ENCODE results near the gene RGS16.

DNA sequence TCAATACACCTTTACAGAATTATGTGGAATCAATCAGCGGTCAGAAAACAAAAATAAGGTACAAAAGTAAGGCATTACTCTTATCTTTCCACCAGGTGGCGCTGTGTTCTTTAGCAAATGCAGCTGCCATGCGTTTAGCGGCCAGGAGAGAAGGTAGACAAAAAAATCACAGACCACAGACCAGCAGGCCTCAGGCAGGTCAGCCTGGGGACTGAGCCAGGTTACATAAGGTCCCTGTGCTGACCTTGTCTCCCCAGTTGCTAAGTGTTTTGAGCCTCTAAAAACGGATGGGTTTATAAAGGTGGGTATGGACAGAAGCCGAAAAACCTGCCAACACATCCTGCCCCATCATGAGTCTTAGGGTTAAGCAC lies 2.8 kb downstream of the RGS16 start:
- TF ChIP-seq EZH2 (IDR thresholded peaks at IDR 0.05; ENCODE audit: borderline replicate concordance, insufficient read depth, low read depth, low read length, poor library complexity, severe bottlenecking) = no peak
- peak; percentile 88 for TF ChIP-seq CTCF (IDR thresholded peaks at IDR 0.05)
